Smooth muscle cell (in vitro differentiated cells): ENCODE data around the gene PLEKHA8. TPM values are rescaled to one million over a fixed set of nuclear protein-coding genes. Genes with fewer than 3 reads are reported as not detected.

Experiments
- DNase-seq: peaks from one replicate; lab custom pipeline; 2025; ENCODE audit not compliant: unreplicated experiment; lab: John Stamatoyannopoulos, UW
- H2AFZ ChIP-seq: fragments of 200-600 bp; sonication (generic); 2 replicates; pipeline ENCODE4 v1.6.0; 2016; ENCODE audit warnings: antibody characterized with exemption, low read depth, mild to moderate bottlenecking
- H3F3A ChIP-seq: fragments of 200-600 bp; sonication (generic); 2 replicates; pipeline ENCODE4 v1.6.0; 2017; ENCODE audit warnings: antibody characterized with exemption, low read depth
- H3K27ac ChIP-seq: fragments of 200-600 bp; sonication (generic); 2 replicates; pipeline ENCODE4 v1.5.1; 2016; ENCODE audit warnings: low read depth, mild to moderate bottlenecking
- H3K27me3 ChIP-seq: fragments of 200-600 bp; sonication (generic); 2 replicates; pipeline ENCODE4 v1.6.1; 2016; ENCODE audit warnings: low read depth, mild to moderate bottlenecking
- H3K36me3 ChIP-seq: fragments of 200-600 bp; sonication (generic); 2 replicates; pipeline ENCODE4 v1.5.1; 2016; ENCODE audit warnings: low read depth
- H3K4me1 ChIP-seq: fragments of 200-600 bp; sonication (generic); 2 replicates; pipeline ENCODE4 v1.5.1; 2016; ENCODE audit warnings: low read depth
- H3K4me2 ChIP-seq: fragments of 200-600 bp; sonication (generic); 2 replicates; pipeline ENCODE4 v1.6.0; 2016; ENCODE audit warnings: mild to moderate bottlenecking
- H3K4me3 ChIP-seq: fragments of 200-600 bp; sonication (generic); 2 replicates; pipeline ENCODE4 v1.5.1; 2016; ENCODE audit warnings: mild to moderate bottlenecking
- H3K79me2 ChIP-seq: fragments of 200-600 bp; sonication (generic); 2 replicates; pipeline ENCODE4 v1.6.0; 2016; ENCODE audit warnings: low read depth, mild to moderate bottlenecking
- H3K9ac ChIP-seq: fragments of 200-600 bp; sonication (generic); 2 replicates; pipeline ENCODE4 v1.6.0; 2016; ENCODE audit warnings: low read depth
- H3K9me3 ChIP-seq: fragments of 200-600 bp; sonication (generic); replicated peaks from 2 replicates; pipeline ENCODE4 v1.5.1; 2016; ENCODE audit warnings: low read depth
- H4K20me1 ChIP-seq: fragments of 200-600 bp; sonication (generic); 2 replicates; pipeline ENCODE4 v1.6.0; 2016; ENCODE audit warnings: low read depth
- WGBS: methylation state at CpG from one replicate; pipeline ENCODE4 v1.1.7; 2016; ENCODE audit warnings: low lambda C conversion rate; 5-methylcytosine and 5-hydroxymethylcytosine counted together
- polyA plus RNA-seq: library from polyadenylated mRNA; unstranded; fragments of >200 nt; fragmentation: Nextera tagmentation; extraction: Ambion mirVana; gene quantifications from 2 replicates; pipeline ENCODE4 v1.2.1, GENCODE V29; 2016
- total RNA-seq: library from RNA; depleted of rRNA; stranded (reverse); fragments of >200 nt; gene quantifications from 2 replicates; pipeline ENCODE4 v1.2.3, GENCODE V29; 2014
- TF ChIP-seq, protein P1 (sequence below): fragments of 200-600 bp; sonication (generic); IDR thresholded peaks from 2 replicates; pipeline ENCODE4 v1.5.1; 2017; ENCODE audit warnings: borderline replicate concordance, mild to moderate bottlenecking, antibody characterized with exemption; ENCODE audit not compliant: insufficient read depth, poor library complexity, severe bottlenecking

Gene PLEKHA8
- total and polyA plus RNA-seq, 2 experiments from 2014 or later = 10.0 to 20.4 TPM

DNA sequence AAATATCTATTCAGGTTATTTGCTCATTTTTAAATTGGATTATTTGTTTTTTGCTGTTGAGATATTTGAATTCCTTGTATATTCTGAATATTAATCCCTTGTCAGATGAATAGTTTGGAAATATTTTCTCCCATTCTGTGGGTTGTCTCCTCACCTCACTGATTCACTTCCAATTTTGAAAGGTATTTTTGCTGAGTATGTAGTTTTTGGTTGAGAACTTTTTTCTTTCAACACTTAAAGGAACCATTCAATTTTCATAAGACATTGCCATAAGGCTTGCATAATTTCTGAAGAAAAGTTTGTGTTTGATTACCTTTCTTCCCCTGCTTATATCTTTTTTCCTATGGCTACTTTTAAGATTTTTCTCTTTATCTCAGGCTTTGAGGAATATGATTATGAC is 29.7 kb upstream of the PLEKHA8 start:
- H2AFZ ChIP-seq = no peak overlapping the region
- no peaks in the 10 kb centered on the region for H4K20me1 ChIP-seq
- H3K4me3 ChIP-seq = no peak overlapping the region
- H3K4me2 ChIP-seq = no peak overlapping the region
- H3K27me3 ChIP-seq = no peaks in the 10 kb centered on the region
- peaks cover 5% of the 10 kb centered on the region for H3K4me1 ChIP-seq
- H3K36me3 ChIP-seq = no peaks in the 10 kb centered on the region
- TF ChIP-seq, protein P1, sequence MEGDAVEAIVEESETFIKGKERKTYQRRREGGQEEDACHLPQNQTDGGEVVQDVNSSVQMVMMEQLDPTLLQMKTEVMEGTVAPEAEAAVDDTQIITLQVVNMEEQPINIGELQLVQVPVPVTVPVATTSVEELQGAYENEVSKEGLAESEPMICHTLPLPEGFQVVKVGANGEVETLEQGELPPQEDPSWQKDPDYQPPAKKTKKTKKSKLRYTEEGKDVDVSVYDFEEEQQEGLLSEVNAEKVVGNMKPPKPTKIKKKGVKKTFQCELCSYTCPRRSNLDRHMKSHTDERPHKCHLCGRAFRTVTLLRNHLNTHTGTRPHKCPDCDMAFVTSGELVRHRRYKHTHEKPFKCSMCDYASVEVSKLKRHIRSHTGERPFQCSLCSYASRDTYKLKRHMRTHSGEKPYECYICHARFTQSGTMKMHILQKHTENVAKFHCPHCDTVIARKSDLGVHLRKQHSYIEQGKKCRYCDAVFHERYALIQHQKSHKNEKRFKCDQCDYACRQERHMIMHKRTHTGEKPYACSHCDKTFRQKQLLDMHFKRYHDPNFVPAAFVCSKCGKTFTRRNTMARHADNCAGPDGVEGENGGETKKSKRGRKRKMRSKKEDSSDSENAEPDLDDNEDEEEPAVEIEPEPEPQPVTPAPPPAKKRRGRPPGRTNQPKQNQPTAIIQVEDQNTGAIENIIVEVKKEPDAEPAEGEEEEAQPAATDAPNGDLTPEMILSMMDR = no peak
- no peak for DNase-seq
- no peaks in the 10 kb centered on the region for H3K79me2 ChIP-seq
- H3F3A ChIP-seq = no peaks in the 10 kb centered on the region
- H3K27ac ChIP-seq = no peak overlapping the region
- no peak overlapping the region for H3K9ac ChIP-seq
- peaks cover 4% of the 10 kb centered on the region for H3K9me3 ChIP-seq

GRCh38 chr7:30001998-30002397 is 26.2 kb upstream of the PLEKHA8 start:
- peaks cover 11% of the 10 kb centered on the region for H3K4me1 ChIP-seq
- TF ChIP-seq, protein P1 = no peak

GRCh38 chr7:30003098-30003497 is 25.1 kb upstream of the PLEKHA8 start:
- Histone ChIP-seq H3K9me3 (no peaks in the 10 kb centered on the region), H3K36me3 (no peaks in the 10 kb centered on the region), H4K20me1 (no peaks in the 10 kb centered on the region), H3F3A (no peaks in the 10 kb centered on the region), H3K27ac (no peak overlapping the region), H3K4me3 (no peak overlapping the region), H3K4me1 (peaks cover 11% of the 10 kb centered on the region), H2AFZ (no peak overlapping the region), H3K27me3 (no peaks in the 10 kb centered on the region), H3K4me2 (no peak overlapping the region), H3K9ac (no peak overlapping the region), H3K79me2 (no peaks in the 10 kb centered on the region)
- 49% methylated on average over 6 of the region's 6 CpGs for WGBS
- no peak for DNase-seq
- TF ChIP-seq, protein P1 = no peak

More at GRCh38 chr7:30001998-30002397, 26.2 kb upstream of the PLEKHA8 start:
- Histone ChIP-seq H3K4me3 (no peak overlapping the region), H3K27ac (no peak overlapping the region), H2AFZ (no peak overlapping the region), H3K36me3 (no peaks in the 10 kb centered on the region), H3K9me3 (no peaks in the 10 kb centered on the region), H3K79me2 (no peaks in the 10 kb centered on the region), H3F3A (no peaks in the 10 kb centered on the region), H3K4me2 (no peak overlapping the region), H3K27me3 (no peaks in the 10 kb centered on the region), H3K9ac (no peak overlapping the region), H4K20me1 (no peaks in the 10 kb centered on the region)
- no peak for DNase-seq
- WGBS = 92% methylated on average over 2 of the region's 2 CpGs

GRCh38 chr7:30005464-30005863 is 22.7 kb upstream of the PLEKHA8 start:
- WGBS = 33% methylated on average over 3 of the region's 3 CpGs
- H3F3A ChIP-seq = no peaks in the 10 kb centered on the region
- no peak overlapping the region for H3K27ac ChIP-seq

More at GRCh38 chr7:30005464-30005863, 22.7 kb upstream of the PLEKHA8 start:
- Histone ChIP-seq H3K4me1 (peaks cover 11% of the 10 kb centered on the region), H3K4me2 (no peak overlapping the region), H3K9ac (no peak overlapping the region), H3K4me3 (no peak overlapping the region), H2AFZ (no peak overlapping the region), H3K9me3 (no peaks in the 10 kb centered on the region), H3K27me3 (no peaks in the 10 kb centered on the region), H3K36me3 (no peaks in the 10 kb centered on the region), H4K20me1 (no peaks in the 10 kb centered on the region), H3K79me2 (no peaks in the 10 kb centered on the region)
- TF ChIP-seq, protein P1 = no peak
- no peak for DNase-seq
